Measurements from ENCODE around the gene EXOC1.

EXOC1 gene

GRCh38 chr4:55906989-55907388, 53.5 kb downstream of the EXOC1 start:
- no peaks in the 10 kb centered on the region for H3K9me3 ChIP-seq (ENCODE audit: insufficient read depth, low read depth, low read length)
- no peaks in the 10 kb centered on the region for H3K27me3 ChIP-seq (ENCODE audit: insufficient read depth, low read length, poor library complexity, severe bottlenecking)
- no peak for TF ChIP-seq EZH2phosphoT487 (IDR thresholded peaks at IDR 0.05; ENCODE audit: borderline replicate concordance)
- TF ChIP-seq CTCF (conservative IDR thresholded peaks at IDR 0.05; ENCODE audit: low read length): no peak
- H3F3A ChIP-seq (ENCODE audit: low read depth): no peaks in the 10 kb centered on the region
- peak overlapping the region; percentile 79 for H3K4me2 ChIP-seq (ENCODE audit: low read depth, low read length, poor library complexity, severe bottlenecking)
- no peaks in the 10 kb centered on the region for H3K79me2 ChIP-seq (ENCODE audit: insufficient read depth, low read length)
- peak overlapping the region; percentile 13; the same call in 1 of the 2 replicates for H2AFZ ChIP-seq (ENCODE audit: low read length)
- H3K4me3 ChIP-seq (ENCODE audit: low read length, poor library complexity, severe bottlenecking): peak overlapping the region; percentile 64
- peaks cover 13% of the 10 kb centered on the region for H3K36me3 ChIP-seq (ENCODE audit: insufficient read depth, low read length)
- no peaks in the 10 kb centered on the region for H4K20me1 ChIP-seq (ENCODE audit: insufficient read depth, low read length, poor library complexity, severe bottlenecking)
- H3K9ac ChIP-seq (ENCODE audit: low read depth, low read length, poor library complexity, severe bottlenecking): no peak overlapping the region
- no peaks in the 10 kb centered on the region for H3K9me2 ChIP-seq (replicated peaks; ENCODE audit: low read depth, low read length)
- H3K4me1 ChIP-seq (ENCODE audit: insufficient read depth, low read length, poor library complexity, severe bottlenecking): peaks cover 11% of the 10 kb centered on the region

- H3F3A ChIP-seq (ENCODE audit: low read depth): no peaks in the 10 kb centered on the region
These were observed 54.0 kb downstream of the EXOC1 start for GRCh38 chr4:55907469-55907868.

GRCh38 chr4:55910140-55910539, 56.7 kb downstream of the EXOC1 start:
- no peaks in the 10 kb centered on the region for H3K36me3 ChIP-seq (ENCODE audit: insufficient read depth, low read length)
- no peak overlapping the region for H3K4me2 ChIP-seq (ENCODE audit: low read depth, low read length, poor library complexity, severe bottlenecking)
- H3K9me3 ChIP-seq (ENCODE audit: insufficient read depth, low read depth, low read length): no peaks in the 10 kb centered on the region
- H3F3A ChIP-seq (ENCODE audit: low read depth): no peaks in the 10 kb centered on the region
- no peaks in the 10 kb centered on the region for H3K79me2 ChIP-seq (ENCODE audit: insufficient read depth, low read length)
- no peak overlapping the region for H2AFZ ChIP-seq (ENCODE audit: low read length)
- H3K9ac ChIP-seq (ENCODE audit: low read depth, low read length, poor library complexity, severe bottlenecking): no peak overlapping the region
- H3K9me2 ChIP-seq (replicated peaks; ENCODE audit: low read depth, low read length): no peaks in the 10 kb centered on the region
- no peaks in the 10 kb centered on the region for H3K27me3 ChIP-seq (ENCODE audit: insufficient read depth, low read length, poor library complexity, severe bottlenecking)
- TF ChIP-seq EZH2phosphoT487 (IDR thresholded peaks at IDR 0.05; ENCODE audit: borderline replicate concordance) (no peak), CTCF (conservative IDR thresholded peaks at IDR 0.05; ENCODE audit: low read length) (no peak)
- H3K4me1 ChIP-seq (ENCODE audit: insufficient read depth, low read length, poor library complexity, severe bottlenecking): peaks cover 11% of the 10 kb centered on the region
- no peaks in the 10 kb centered on the region for H4K20me1 ChIP-seq (ENCODE audit: insufficient read depth, low read length, poor library complexity, severe bottlenecking)
- H3K4me3 ChIP-seq (ENCODE audit: low read length, poor library complexity, severe bottlenecking): no peak overlapping the region

More at GRCh38 chr4:55907469-55907868, 54.0 kb downstream of the EXOC1 start:
- H3K9ac ChIP-seq (ENCODE audit: low read depth, low read length, poor library complexity, severe bottlenecking): no peak overlapping the region
- H3K4me1 ChIP-seq (ENCODE audit: insufficient read depth, low read length, poor library complexity, severe bottlenecking): peaks cover 11% of the 10 kb centered on the region
- H3K9me2 ChIP-seq (replicated peaks; ENCODE audit: low read depth, low read length): no peaks in the 10 kb centered on the region
- H3K4me2 ChIP-seq (ENCODE audit: low read depth, low read length, poor library complexity, severe bottlenecking): peak overlapping the region; percentile 79
- H4K20me1 ChIP-seq (ENCODE audit: insufficient read depth, low read length, poor library complexity, severe bottlenecking): no peaks in the 10 kb centered on the region
- H3K9me3 ChIP-seq (ENCODE audit: insufficient read depth, low read depth, low read length): no peaks in the 10 kb centered on the region
- peak overlapping the region; percentile 64 for H3K4me3 ChIP-seq (ENCODE audit: low read length, poor library complexity, severe bottlenecking)
- peak overlapping the region; percentile 13; the same call in 1 of the 2 replicates for H2AFZ ChIP-seq (ENCODE audit: low read length)
- H3K79me2 ChIP-seq (ENCODE audit: insufficient read depth, low read length): no peaks in the 10 kb centered on the region
- peaks cover 8% of the 10 kb centered on the region; the same call in 1 of the 2 replicates for H3K36me3 ChIP-seq (ENCODE audit: insufficient read depth, low read length)
- no peaks in the 10 kb centered on the region for H3K27me3 ChIP-seq (ENCODE audit: insufficient read depth, low read length, poor library complexity, severe bottlenecking)
- no peak for TF ChIP-seq CTCF (conservative IDR thresholded peaks at IDR 0.05; ENCODE audit: low read length)
